Measurements from ENCODE around the gene TPSG1.

- TF ChIP-seq CTCF (conservative IDR thresholded peaks at IDR 0.05; ENCODE audit: low read length) (no peak), EZH2phosphoT487 (IDR thresholded peaks at IDR 0.05; ENCODE audit: borderline replicate concordance) (no peak)
Observed at GRCh38 chr16:1257561-1258224, 32.6 kb upstream of the TPSG1 start.

All from Loucy (cell line).